ENCODE data around the gene KIAA0586.
"Not testable (repeated sequence)": the region's sequence is repeated elsewhere in the genome, so short reads cannot be mapped to it uniquely, and the experiment has no call there.

Gene KIAA0586

GRCh38 chr14:58517592-58517991 is 90.1 kb downstream of the KIAA0586 start:
- no peaks in the 10 kb centered on the region for H3K9me3 ChIP-seq (ENCODE audit: control insufficient read depth, insufficient read depth, low read length)
- H3K4me1 ChIP-seq (ENCODE audit: control insufficient read depth, insufficient read depth, low read length) = no peaks in the 10 kb centered on the region
- H3K4me3 ChIP-seq (ENCODE audit: low read depth, low read length) = no peak overlapping the region
- no peaks in the 10 kb centered on the region for H3K36me3 ChIP-seq (ENCODE audit: control insufficient read depth, insufficient read depth, low read length)
- H3K27me3 ChIP-seq (ENCODE audit: control insufficient read depth, insufficient read depth, low read length) = no peaks in the 10 kb centered on the region
- H3K9ac ChIP-seq (ENCODE audit: low read depth, low read length) = no peak overlapping the region

- H3K4me1 ChIP-seq (ENCODE audit: control insufficient read depth, insufficient read depth, low read length); H3K36me3 ChIP-seq (ENCODE audit: control insufficient read depth, insufficient read depth, low read length): not testable (repeated sequence)
Observed at GRCh38 chr14:58525691-58526090, 98.2 kb downstream of the KIAA0586 start.

GRCh38 chr14:58533446-58533845 is 105.9 kb downstream of the KIAA0586 start:
- no peak overlapping the region for H3K9ac ChIP-seq (ENCODE audit: low read depth, low read length)
- H3K27me3 ChIP-seq (ENCODE audit: control insufficient read depth, insufficient read depth, low read length) = no peaks in the 10 kb centered on the region
- H3K9me3 ChIP-seq (ENCODE audit: control insufficient read depth, insufficient read depth, low read length) = no peaks in the 10 kb centered on the region
- no peak overlapping the region for H3K4me3 ChIP-seq (ENCODE audit: low read depth, low read length)
- H3K4me1 ChIP-seq (ENCODE audit: control insufficient read depth, insufficient read depth, low read length) = no peaks in the 10 kb centered on the region
- no peaks in the 10 kb centered on the region for H3K36me3 ChIP-seq (ENCODE audit: control insufficient read depth, insufficient read depth, low read length)

More at GRCh38 chr14:58525691-58526090, 98.2 kb downstream of the KIAA0586 start:
- H3K27me3 ChIP-seq (ENCODE audit: control insufficient read depth, insufficient read depth, low read length); H3K4me3 ChIP-seq (ENCODE audit: low read depth, low read length); H3K9me3 ChIP-seq (ENCODE audit: control insufficient read depth, insufficient read depth, low read length); H3K9ac ChIP-seq (ENCODE audit: low read depth, low read length): not testable (repeated sequence)

GRCh38 chr14:58535044-58535443 is 107.5 kb downstream of the KIAA0586 start:
- H3K27me3 ChIP-seq (ENCODE audit: control insufficient read depth, insufficient read depth, low read length) = no peaks in the 10 kb centered on the region
- H3K9me3 ChIP-seq (ENCODE audit: control insufficient read depth, insufficient read depth, low read length) = no peaks in the 10 kb centered on the region
- no peaks in the 10 kb centered on the region for H3K36me3 ChIP-seq (ENCODE audit: control insufficient read depth, insufficient read depth, low read length)
- H3K4me1 ChIP-seq (ENCODE audit: control insufficient read depth, insufficient read depth, low read length) = no peaks in the 10 kb centered on the region
- H3K4me3 ChIP-seq (ENCODE audit: low read depth, low read length) = no peak overlapping the region
- no peak overlapping the region for H3K9ac ChIP-seq (ENCODE audit: low read depth, low read length)

- Histone ChIP-seq H3K9ac (ENCODE audit: low read depth, low read length) (no peak overlapping the region), H3K27me3 (ENCODE audit: control insufficient read depth, insufficient read depth, low read length) (no peaks in the 10 kb centered on the region), H3K4me1 (ENCODE audit: control insufficient read depth, insufficient read depth, low read length) (no peaks in the 10 kb centered on the region), H3K4me3 (ENCODE audit: low read depth, low read length) (no peak overlapping the region), H3K9me3 (ENCODE audit: control insufficient read depth, insufficient read depth, low read length) (no peaks in the 10 kb centered on the region), H3K36me3 (ENCODE audit: control insufficient read depth, insufficient read depth, low read length) (no peaks in the 10 kb centered on the region)
Observed at GRCh38 chr14:58537004-58537403, 109.5 kb downstream of the KIAA0586 start.

- Histone ChIP-seq H3K4me3 (ENCODE audit: low read depth, low read length) (no peak overlapping the region), H3K9ac (ENCODE audit: low read depth, low read length) (no peak overlapping the region), H3K27me3 (ENCODE audit: control insufficient read depth, insufficient read depth, low read length) (no peaks in the 10 kb centered on the region), H3K9me3 (ENCODE audit: control insufficient read depth, insufficient read depth, low read length) (no peaks in the 10 kb centered on the region), H3K36me3 (ENCODE audit: control insufficient read depth, insufficient read depth, low read length) (no peaks in the 10 kb centered on the region), H3K4me1 (ENCODE audit: control insufficient read depth, insufficient read depth, low read length) (no peaks in the 10 kb centered on the region)
Observed at GRCh38 chr14:58540749-58541632, 113.5 kb downstream of the KIAA0586 start.

- H3K36me3 ChIP-seq (ENCODE audit: control insufficient read depth, insufficient read depth, low read length) = no peaks in the 10 kb centered on the region
- H3K27me3 ChIP-seq (ENCODE audit: control insufficient read depth, insufficient read depth, low read length) = no peaks in the 10 kb centered on the region
Observed at GRCh38 chr14:58541633-58542022, 114.1 kb downstream of the KIAA0586 start.

GRCh38 chr14:58543253-58543652 is 115.7 kb downstream of the KIAA0586 start:
- Histone ChIP-seq H3K9ac (ENCODE audit: low read depth, low read length) (no peak overlapping the region), H3K9me3 (ENCODE audit: control insufficient read depth, insufficient read depth, low read length) (no peaks in the 10 kb centered on the region), H3K4me3 (ENCODE audit: low read depth, low read length) (no peak overlapping the region), H3K4me1 (ENCODE audit: control insufficient read depth, insufficient read depth, low read length) (no peaks in the 10 kb centered on the region), H3K27me3 (ENCODE audit: control insufficient read depth, insufficient read depth, low read length) (no peaks in the 10 kb centered on the region), H3K36me3 (ENCODE audit: control insufficient read depth, insufficient read depth, low read length) (no peaks in the 10 kb centered on the region)

More at GRCh38 chr14:58541633-58542022, 114.1 kb downstream of the KIAA0586 start:
- Histone ChIP-seq H3K4me3 (ENCODE audit: low read depth, low read length) (no peak overlapping the region), H3K9ac (ENCODE audit: low read depth, low read length) (no peak overlapping the region), H3K4me1 (ENCODE audit: control insufficient read depth, insufficient read depth, low read length) (no peaks in the 10 kb centered on the region), H3K9me3 (ENCODE audit: control insufficient read depth, insufficient read depth, low read length) (no peaks in the 10 kb centered on the region)

GRCh38 chr14:58547649-58548048 is 120.1 kb downstream of the KIAA0586 start:
- Histone ChIP-seq H3K9ac (ENCODE audit: low read depth, low read length) (no peak overlapping the region), H3K36me3 (ENCODE audit: control insufficient read depth, insufficient read depth, low read length) (no peaks in the 10 kb centered on the region), H3K9me3 (ENCODE audit: control insufficient read depth, insufficient read depth, low read length) (no peaks in the 10 kb centered on the region), H3K4me3 (ENCODE audit: low read depth, low read length) (no peak overlapping the region), H3K4me1 (ENCODE audit: control insufficient read depth, insufficient read depth, low read length) (no peaks in the 10 kb centered on the region), H3K27me3 (ENCODE audit: control insufficient read depth, insufficient read depth, low read length) (no peaks in the 10 kb centered on the region)

GRCh38 chr14:58549105-58549757 is 121.7 kb downstream of the KIAA0586 start:
- Histone ChIP-seq H3K4me3 (ENCODE audit: low read depth, low read length) (no peak overlapping the region), H3K9me3 (ENCODE audit: control insufficient read depth, insufficient read depth, low read length) (no peaks in the 10 kb centered on the region), H3K9ac (ENCODE audit: low read depth, low read length) (no peak overlapping the region), H3K4me1 (ENCODE audit: control insufficient read depth, insufficient read depth, low read length) (no peaks in the 10 kb centered on the region), H3K36me3 (ENCODE audit: control insufficient read depth, insufficient read depth, low read length) (no peaks in the 10 kb centered on the region), H3K27me3 (ENCODE audit: control insufficient read depth, insufficient read depth, low read length) (no peaks in the 10 kb centered on the region)

GRCh38 chr14:58553959-58554358 is 126.4 kb downstream of the KIAA0586 start:
- no peaks in the 10 kb centered on the region for H3K9me3 ChIP-seq (ENCODE audit: control insufficient read depth, insufficient read depth, low read length)
- H3K27me3 ChIP-seq (ENCODE audit: control insufficient read depth, insufficient read depth, low read length) = no peaks in the 10 kb centered on the region
- H3K36me3 ChIP-seq (ENCODE audit: control insufficient read depth, insufficient read depth, low read length) = no peaks in the 10 kb centered on the region
- H3K4me1 ChIP-seq (ENCODE audit: control insufficient read depth, insufficient read depth, low read length) = no peaks in the 10 kb centered on the region
- H3K9ac ChIP-seq (ENCODE audit: low read depth, low read length) = no peak overlapping the region
- no peak overlapping the region for H3K4me3 ChIP-seq (ENCODE audit: low read depth, low read length)

- no peaks in the 10 kb centered on the region for H3K4me1 ChIP-seq (ENCODE audit: control insufficient read depth, insufficient read depth, low read length)
- no peaks in the 10 kb centered on the region for H3K36me3 ChIP-seq (ENCODE audit: control insufficient read depth, insufficient read depth, low read length)
- H3K4me3 ChIP-seq (ENCODE audit: low read depth, low read length) = no peak overlapping the region
- H3K9me3 ChIP-seq (ENCODE audit: control insufficient read depth, insufficient read depth, low read length) = no peaks in the 10 kb centered on the region
- H3K9ac ChIP-seq (ENCODE audit: low read depth, low read length) = no peak overlapping the region
- H3K27me3 ChIP-seq (ENCODE audit: control insufficient read depth, insufficient read depth, low read length) = no peaks in the 10 kb centered on the region
Observed at GRCh38 chr14:58555647-58556046, 128.1 kb downstream of the KIAA0586 start.

Measured in iPS-15b (cell line).